Muscle of arm (tissue), 14 donors: ENCODE results near the gene XRRA1. TPM values are rescaled to one million over a fixed set of nuclear protein-coding genes. Genes with fewer than 3 reads are reported as not detected.
"Not testable (repeated sequence)": the region's sequence is repeated elsewhere in the genome, so short reads cannot be mapped to it uniquely, and the experiment has no call there.

Source experiments
- DNase-seq: peaks from one replicate; pipeline ENCODE4 v3.0.0-alpha.2; 2013
- long read RNA-seq, 11 donors: transcript quantifications; one replicate each; lab custom pipeline, GENCODE V29; 2026
- polyA plus RNA-seq, 12 donors: library from polyadenylated mRNA; unstranded; fragments of 120-200 nt; gene quantifications; one replicate each; pipeline ENCODE4 v1.2.1, GENCODE V29; 2013; ENCODE audit not compliant: insufficient read length in 12 of 12

The XRRA1 gene
- polyA plus RNA-seq, result 10 to 100 TPM in 5 of 12 donors, 1 to 10 TPM in 6, not detected in 1; 4.6 to 16.4 (median 9.7) TPM
- long read RNA-seq, donor 1, partial matches to known transcripts, result 113 of 335 reads
- long read RNA-seq, donor 1, other reads (novel, unspliced or antisense), result 222 of 335 reads
- long read RNA-seq, donor 2, result 0 reads
- long read RNA-seq, donor 3, result 0 reads
- long read RNA-seq, donor 4, result 0 reads
- long read RNA-seq, donor 5, result 0 reads
- long read RNA-seq, donor 6, result 0 reads
- long read RNA-seq, donor 7, partial matches to known transcripts, result 86 of 86 reads
- long read RNA-seq, donor 7, other reads (novel, unspliced or antisense), result 0 of 86 reads
- long read RNA-seq, donor 8, result 0 reads
- long read RNA-seq, donor 9, result 0 reads
- long read RNA-seq, donor 10, result 0 reads
- long read RNA-seq, donor 11, result 0 reads

DNA sequence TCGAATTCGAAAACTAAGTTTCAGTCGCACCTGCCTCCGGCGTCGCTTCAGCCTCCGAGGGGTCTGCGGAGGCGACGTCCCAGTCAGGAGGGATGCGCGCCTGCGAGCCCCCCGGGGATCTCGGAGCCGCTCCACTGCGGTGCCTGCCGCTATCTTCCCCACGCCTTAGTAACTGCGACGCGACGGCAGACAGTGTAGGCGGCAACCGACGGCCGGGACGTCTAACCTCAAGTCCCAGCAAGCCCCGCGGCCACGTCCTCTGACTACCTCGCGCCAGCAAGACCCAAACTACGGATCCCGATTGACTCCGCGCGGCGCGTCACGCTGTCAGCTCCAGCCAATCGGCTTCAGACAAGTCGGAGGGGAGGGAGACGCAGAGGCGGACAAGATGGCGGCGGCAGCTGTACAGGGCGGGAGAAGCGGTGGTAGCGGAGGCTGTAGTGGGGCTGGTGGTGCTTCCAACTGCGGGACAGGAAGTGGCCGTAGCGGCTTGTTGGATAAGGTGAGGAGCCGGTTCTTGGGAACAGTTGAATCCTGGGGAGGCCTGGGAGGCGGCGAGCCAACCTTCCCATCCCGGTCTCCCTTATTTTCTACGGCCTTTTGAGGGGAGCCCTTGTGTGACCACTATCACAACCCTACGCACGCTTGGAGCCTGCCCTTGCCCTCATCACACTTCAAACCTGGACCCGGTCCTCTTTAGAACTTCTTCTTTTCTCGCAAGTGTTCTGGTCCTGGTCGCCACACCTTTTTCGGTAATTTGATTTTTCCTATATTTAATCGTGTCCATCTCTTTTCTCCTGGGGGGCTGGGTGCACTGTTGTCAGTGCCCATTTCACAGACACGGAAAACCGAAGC lies at the start of gene XRRA1, which contains the start of gene SPCS2:
Gene XRRA1 (minus strand): TSS at position 194 of the 855 bp plus-strand sequence. CDS start 8,213 bp downstream, outside the sequence.
Gene SPCS2 (plus strand): TSS at position 369 of the 855 bp plus-strand sequence. CDS start 20 bp downstream, at position 389.
- DNase-seq, result peak; percentile 98

DNA sequence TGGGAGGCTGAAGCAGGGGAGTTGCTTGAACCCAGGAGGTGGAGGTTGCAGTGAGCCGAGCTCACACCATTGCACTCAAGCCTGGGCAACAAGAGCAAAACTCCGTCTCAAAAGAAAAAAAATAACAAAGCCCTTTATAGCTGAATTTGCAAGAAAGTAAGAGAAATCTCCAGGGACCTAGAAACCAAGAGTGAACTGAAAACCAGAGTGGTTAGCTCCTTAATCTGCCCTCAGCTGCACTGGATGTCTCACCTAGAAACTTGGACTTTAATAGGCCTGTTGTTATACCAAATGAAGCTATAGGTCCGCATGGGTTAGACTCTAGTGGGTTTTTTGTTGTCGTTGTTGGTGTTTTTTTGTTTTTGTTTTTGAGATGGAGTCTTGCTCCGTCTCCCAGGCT lies 44.0 kb upstream of the XRRA1 start:
- no peak for DNase-seq

GRCh38 chr11:74990941-74991340 lies 42.0 kb upstream of the XRRA1 start:
- no peak for DNase-seq

GRCh38 chr11:74990150-74990549 lies 41.3 kb upstream of the XRRA1 start:
- not testable (repeated sequence) for DNase-seq

GRCh38 chr11:74989260-74989638 lies 40.4 kb upstream of the XRRA1 start:
- peak; percentile 4 for DNase-seq

- peak; percentile 69 for DNase-seq
Observed at GRCh38 chr11:74988541-74989259, 39.8 kb upstream of the XRRA1 start, which contains the start of gene NEU3. TSS of gene NEU3 (plus strand) at chr11:74988933. CDS start at chr11:74989061, 128 bp downstream.

GRCh38 chr11:74984730-74985129 lies 35.8 kb upstream of the XRRA1 start:
- no peak for DNase-seq

- no peak for DNase-seq
Observed at GRCh38 chr11:74984070-74984469, 35.2 kb upstream of the XRRA1 start.

- no peak for DNase-seq
Observed at GRCh38 chr11:74981888-74982287, 33.0 kb upstream of the XRRA1 start.

DNA sequence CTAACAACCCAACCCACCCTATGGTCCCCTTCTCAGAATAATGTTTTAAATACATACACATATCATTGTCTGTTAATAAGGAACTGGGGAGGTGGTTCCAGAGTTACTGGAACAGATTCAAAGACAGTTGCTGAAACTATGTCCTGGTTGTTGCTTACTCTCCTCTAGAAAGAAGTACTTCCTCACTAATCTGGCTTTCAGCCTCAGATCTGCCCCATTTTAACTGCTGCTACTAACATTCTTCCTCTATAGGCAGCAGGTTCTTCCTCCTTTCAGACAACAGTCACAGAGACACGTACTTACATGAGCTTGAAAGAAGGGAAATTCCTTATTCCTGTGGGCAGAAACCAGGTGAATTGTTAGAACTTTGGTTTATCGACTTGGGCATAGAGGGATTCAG lies 31.7 kb upstream of the XRRA1 start:
- DNase-seq, result no peak

- DNase-seq, result no peak
Observed at GRCh38 chr11:74978041-74978440, 29.1 kb upstream of the XRRA1 start.

GRCh38 chr11:74971424-74971823 lies 22.5 kb upstream of the XRRA1 start:
- no peak for DNase-seq

DNA sequence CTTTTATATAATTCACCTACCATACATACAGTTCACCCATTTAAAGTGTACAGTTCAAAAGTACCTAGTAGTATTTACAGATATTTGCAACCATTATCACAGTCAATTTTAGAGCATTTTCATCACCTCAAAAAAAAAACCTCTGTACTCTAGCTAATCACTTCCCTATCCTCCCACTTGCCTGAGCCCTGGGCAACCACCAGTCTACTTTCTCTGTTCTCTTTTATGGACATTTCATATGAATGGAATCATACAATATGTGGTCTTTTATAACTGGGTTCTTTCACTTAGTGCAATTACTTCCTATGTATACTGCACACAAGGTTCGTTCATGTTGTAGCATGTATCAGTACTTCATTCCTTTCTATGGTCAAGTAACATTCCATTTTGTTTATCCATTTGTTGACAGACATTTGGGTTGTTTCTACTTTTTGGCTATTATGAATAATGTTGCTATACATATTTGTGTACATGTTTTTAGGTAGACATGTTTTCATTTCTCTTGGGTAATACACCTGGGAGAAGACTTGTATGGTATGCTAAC lies 22.0 kb upstream of the XRRA1 start:
- no peak for DNase-seq

DNA sequence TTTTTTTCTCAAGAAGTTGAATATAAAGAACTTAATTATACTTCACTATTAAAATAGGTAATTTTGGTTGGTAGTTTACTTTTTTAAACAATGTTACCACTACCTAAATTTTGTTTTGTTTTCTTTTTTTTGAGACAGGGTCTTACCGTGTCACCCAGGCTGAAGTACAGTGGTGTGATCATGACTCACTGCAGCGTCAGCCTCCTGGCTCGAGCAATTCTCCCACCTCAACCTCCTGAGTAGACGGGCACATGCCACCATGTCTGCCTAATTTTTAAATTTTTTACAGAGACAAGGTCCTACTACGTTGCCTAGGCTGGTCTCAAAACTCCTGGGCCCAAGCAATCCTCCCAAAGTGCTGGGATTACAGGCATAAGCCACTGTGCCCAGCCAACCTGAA lies 17.8 kb upstream of the XRRA1 start:
- DNase-seq, result no peak

- not testable (repeated sequence) for DNase-seq
Observed at GRCh38 chr11:74960128-74960527, 11.2 kb upstream of the XRRA1 start.

- no peak for DNase-seq
Observed at GRCh38 chr11:74957937-74958629, 9.2 kb upstream of the XRRA1 start.

DNA sequence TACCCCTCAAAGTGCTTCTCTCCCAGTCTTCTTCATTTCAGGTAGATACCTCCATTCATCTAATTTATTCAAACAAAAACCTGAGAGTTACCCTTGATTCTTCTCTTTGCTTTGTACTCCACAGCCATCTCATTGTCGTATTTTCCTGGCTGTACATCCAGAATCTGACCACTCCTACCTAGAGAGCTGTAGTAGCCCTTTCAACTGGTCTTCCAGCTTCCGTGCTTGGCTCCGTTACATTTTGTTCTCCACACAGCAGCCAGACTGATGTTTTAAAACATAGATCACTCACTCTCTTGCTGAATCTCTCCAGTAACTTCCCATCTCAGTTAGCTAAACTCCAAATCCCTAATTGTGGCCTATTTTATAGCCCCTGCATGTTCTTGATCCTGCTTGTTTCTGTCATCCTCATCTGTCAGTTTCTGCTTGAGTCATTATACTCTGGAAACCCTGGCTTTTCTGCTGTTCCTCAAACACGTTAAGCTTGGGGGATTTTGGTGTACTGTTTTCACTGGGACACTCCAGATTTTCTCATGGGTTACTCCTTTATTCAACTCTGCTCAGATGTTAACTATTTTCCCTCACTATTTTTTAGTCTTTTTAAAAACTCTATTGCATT lies 7.6 kb upstream of the XRRA1 start:
- DNase-seq, result peak; percentile 18

DNA sequence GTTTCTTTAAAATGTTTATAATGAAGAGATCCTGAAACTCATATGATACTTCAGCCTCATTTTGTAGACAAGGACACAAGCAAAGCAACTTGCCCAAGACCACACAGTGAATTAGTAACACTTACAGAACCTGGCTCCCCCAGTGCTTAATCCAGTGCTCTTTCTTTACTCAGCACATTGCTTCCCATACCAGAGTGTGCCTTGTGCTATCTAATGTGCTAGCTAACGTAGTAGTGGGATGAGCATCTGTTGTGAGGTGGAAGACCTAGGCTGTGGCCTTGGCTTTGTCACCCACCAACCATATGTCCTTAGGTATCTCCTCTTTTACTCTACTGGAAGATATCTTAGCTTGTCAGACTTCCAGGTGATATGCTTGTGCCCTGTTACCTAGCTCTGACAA lies 5.3 kb upstream of the XRRA1 start:
- no peak for DNase-seq

GRCh38 chr11:74953451-74953850 lies 4.6 kb upstream of the XRRA1 start:
- no peak for DNase-seq

- DNase-seq, result no peak
Observed at GRCh38 chr11:74952752-74953151, 3.9 kb upstream of the XRRA1 start.

DNA sequence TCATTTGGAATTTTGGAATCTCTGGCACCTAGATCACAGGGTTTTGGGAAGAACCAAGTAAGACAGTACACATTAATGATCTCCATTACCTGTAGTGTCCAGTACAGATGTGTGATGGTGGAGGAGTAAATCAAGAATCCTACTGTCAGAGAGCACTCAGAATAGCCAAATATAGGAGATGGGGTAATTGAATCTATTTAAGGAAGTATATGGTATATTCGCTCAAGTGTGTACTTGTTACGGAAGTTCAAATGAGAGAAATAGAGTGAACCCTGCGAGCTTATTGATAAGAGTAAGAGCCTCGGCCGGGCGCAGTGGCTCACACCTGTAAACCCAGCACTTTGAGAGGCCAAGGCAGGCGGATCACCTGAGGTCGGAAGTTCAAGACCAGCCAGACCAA lies 2.3 kb upstream of the XRRA1 start:
- no peak for DNase-seq
